HL-60 (cell line): Measurements from ENCODE around the gene MACROD1.

Experiments used
- GABPA ChIP-seq: IDR thresholded peaks from 2 replicates; pipeline ENCODE4 v1.6.1; 2012; ENCODE audit warnings: low read depth
- POLR2AphosphoS5 ChIP-seq: IDR thresholded peaks from 2 replicates; pipeline ENCODE4 v1.6.1; 2012; ENCODE audit warnings: low read depth
- REST ChIP-seq: IDR thresholded peaks from 2 replicates; pipeline ENCODE4 v1.6.1; 2012; ENCODE audit warnings: low read depth; ENCODE audit not compliant: insufficient replicate concordance
- SPI1 ChIP-seq: IDR thresholded peaks from 2 replicates; pipeline ENCODE4 v1.6.1; 2012; ENCODE audit warnings: low read depth, mild to moderate bottlenecking, borderline replicate concordance
- TF ChIP-seq, protein P1 (sequence below): IDR thresholded peaks from one replicate; pipeline ENCODE4 v1.5.1; 2011; ENCODE audit warnings: low read length, control low read depth, inconsistent platforms; ENCODE audit not compliant: insufficient read depth

GRCh38 chr11:64064374-64065140 lies 101.4 kb downstream of the MACROD1 start:
- TF ChIP-seq, protein P1, sequence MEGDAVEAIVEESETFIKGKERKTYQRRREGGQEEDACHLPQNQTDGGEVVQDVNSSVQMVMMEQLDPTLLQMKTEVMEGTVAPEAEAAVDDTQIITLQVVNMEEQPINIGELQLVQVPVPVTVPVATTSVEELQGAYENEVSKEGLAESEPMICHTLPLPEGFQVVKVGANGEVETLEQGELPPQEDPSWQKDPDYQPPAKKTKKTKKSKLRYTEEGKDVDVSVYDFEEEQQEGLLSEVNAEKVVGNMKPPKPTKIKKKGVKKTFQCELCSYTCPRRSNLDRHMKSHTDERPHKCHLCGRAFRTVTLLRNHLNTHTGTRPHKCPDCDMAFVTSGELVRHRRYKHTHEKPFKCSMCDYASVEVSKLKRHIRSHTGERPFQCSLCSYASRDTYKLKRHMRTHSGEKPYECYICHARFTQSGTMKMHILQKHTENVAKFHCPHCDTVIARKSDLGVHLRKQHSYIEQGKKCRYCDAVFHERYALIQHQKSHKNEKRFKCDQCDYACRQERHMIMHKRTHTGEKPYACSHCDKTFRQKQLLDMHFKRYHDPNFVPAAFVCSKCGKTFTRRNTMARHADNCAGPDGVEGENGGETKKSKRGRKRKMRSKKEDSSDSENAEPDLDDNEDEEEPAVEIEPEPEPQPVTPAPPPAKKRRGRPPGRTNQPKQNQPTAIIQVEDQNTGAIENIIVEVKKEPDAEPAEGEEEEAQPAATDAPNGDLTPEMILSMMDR, result no peak
- no peak for TF ChIP-seq REST
- no peak for TF ChIP-seq POLR2AphosphoS5
- TF ChIP-seq GABPA, result no peak
- TF ChIP-seq SPI1, result no peak
